H1 (cell line): Measurements from ENCODE around the gene TMEM178B.

Source experiments
- ASH2L ChIP-seq: fragments of 200-600, 300-600 bp; sonication (generic); IDR thresholded peaks from one replicate; pipeline ENCODE4 v1.7.1; 2017; ENCODE audit warnings: low read length
- BRCA1 ChIP-seq: IDR thresholded peaks from 2 replicates; pipeline ENCODE4 v1.6.1; 2012; ENCODE audit warnings: low read depth, low read length, improper control_type of control experiment
- CTCF ChIP-seq, 3 experiments: IDR thresholded peaks; 1 replicate in 2 of 3; 2 replicates in 1 of 3; pipeline versions ENCODE4 v1.5.1 to v1.6.1; 2011; ENCODE audit warnings: low read length in 3 of 3, mild to moderate bottlenecking in 3 of 3, inconsistent platforms in 2 of 3, low read depth in 1 of 3, moderate library complexity in 1 of 3; ENCODE audit not compliant: insufficient read depth in 1 of 3; ENCODE audit errors: control extremely low read depth in 1 of 3
- HDAC2 ChIP-seq, 2 experiments: fragments of 300-600 bp in 1 of 2; sonication (generic) in 1 of 2; IDR thresholded peaks; 2 replicates each; pipeline ENCODE4 v1.6.1; 2011 to 2012; ENCODE audit warnings: low read depth in 2 of 2, low read length in 2 of 2, mild to moderate bottlenecking in 2 of 2, moderate library complexity in 2 of 2, borderline replicate concordance in 1 of 2, inconsistent platforms in 1 of 2
- KDM5A ChIP-seq: fragments of 200-600 bp; IDR thresholded peaks from 2 replicates; pipeline ENCODE4 v1.7.1; 2012; ENCODE audit warnings: mild to moderate bottlenecking, low read length, inconsistent platforms, mixed read lengths
- POLR2AphosphoS5 ChIP-seq: IDR thresholded peaks from 2 replicates; pipeline ENCODE4 v1.6.1; 2011; ENCODE audit warnings: low read depth, low read length
- RAD21 ChIP-seq, 2 experiments: IDR thresholded peaks in 1 of 2; conservative IDR thresholded peaks in 1 of 2; 2 replicates each; pipeline ENCODE4 v1.6.1; 2011; ENCODE audit warnings: low read depth in 2 of 2, low read length in 2 of 2, improper control_type of control experiment in 1 of 2, inconsistent platforms in 1 of 2, mild to moderate bottlenecking in 1 of 2, moderate library complexity in 1 of 2
- SIN3A ChIP-seq, 2 experiments: IDR thresholded peaks in 1 of 2; conservative IDR thresholded peaks in 1 of 2; 2 replicates each; pipeline ENCODE4 v1.6.1; 2011 to 2012; ENCODE audit warnings: low read length in 2 of 2, improper control_type of control experiment in 1 of 2, low read depth in 1 of 2, mild to moderate bottlenecking in 1 of 2
- SP1 ChIP-seq: IDR thresholded peaks from 2 replicates; pipeline ENCODE4 v1.6.1; 2011; ENCODE audit warnings: low read depth, low read length
- TAF1 ChIP-seq: IDR thresholded peaks from 2 replicates; pipeline ENCODE4 v1.6.1; 2011; ENCODE audit warnings: mild to moderate bottlenecking, low read depth, low read length
- TCF12 ChIP-seq: IDR thresholded peaks from 2 replicates; pipeline ENCODE4 v1.6.1; 2011; ENCODE audit warnings: low read depth, mild to moderate bottlenecking, low read length

- TF ChIP-seq CTCF (IDR thresholded peaks at IDR 0.05; ENCODE audit: control extremely low read depth in 1 of 3, insufficient read depth in 1 of 3, low read depth in 1 of 3, low read length in 3 of 3) (no peak), TCF12 (no peak), RAD21 (IDR thresholded peaks at IDR 0.05 in 1 of 2, conservative IDR thresholded peaks at IDR 0.05 in 1 of 2; ENCODE audit: low read depth in 2 of 2, low read length in 2 of 2) (no peak), POLR2AphosphoS5 (no peak), KDM5A (no peak), SP1 (no peak), BRCA1 (no peak), ASH2L (no peak), SIN3A (conservative IDR thresholded peaks at IDR 0.05 in 1 of 2, IDR thresholded peaks at IDR 0.05 in 1 of 2; ENCODE audit: low read depth in 1 of 2, low read length in 2 of 2) (no peak), TAF1 (no peak), HDAC2 (IDR thresholded peaks at IDR 0.05; ENCODE audit: borderline replicate concordance in 1 of 2, low read depth in 2 of 2, low read length in 2 of 2) (no peak)
Observed at GRCh38 chr7:141363748-141364147, 289.9 kb downstream of the TMEM178B start.
